GM21360 (cell line): ENCODE measurements around the gene GOLGA3.

Experiments
- ATAC-seq: cut with Tn5 transposase; IDR thresholded peaks from one replicate; pipeline ENCODE4 v1.9.1; 2021; ENCODE audit warnings: mild to moderate bottlenecking, moderate library complexity; ENCODE audit not compliant: unreplicated experiment

Gene GOLGA3

DNA sequence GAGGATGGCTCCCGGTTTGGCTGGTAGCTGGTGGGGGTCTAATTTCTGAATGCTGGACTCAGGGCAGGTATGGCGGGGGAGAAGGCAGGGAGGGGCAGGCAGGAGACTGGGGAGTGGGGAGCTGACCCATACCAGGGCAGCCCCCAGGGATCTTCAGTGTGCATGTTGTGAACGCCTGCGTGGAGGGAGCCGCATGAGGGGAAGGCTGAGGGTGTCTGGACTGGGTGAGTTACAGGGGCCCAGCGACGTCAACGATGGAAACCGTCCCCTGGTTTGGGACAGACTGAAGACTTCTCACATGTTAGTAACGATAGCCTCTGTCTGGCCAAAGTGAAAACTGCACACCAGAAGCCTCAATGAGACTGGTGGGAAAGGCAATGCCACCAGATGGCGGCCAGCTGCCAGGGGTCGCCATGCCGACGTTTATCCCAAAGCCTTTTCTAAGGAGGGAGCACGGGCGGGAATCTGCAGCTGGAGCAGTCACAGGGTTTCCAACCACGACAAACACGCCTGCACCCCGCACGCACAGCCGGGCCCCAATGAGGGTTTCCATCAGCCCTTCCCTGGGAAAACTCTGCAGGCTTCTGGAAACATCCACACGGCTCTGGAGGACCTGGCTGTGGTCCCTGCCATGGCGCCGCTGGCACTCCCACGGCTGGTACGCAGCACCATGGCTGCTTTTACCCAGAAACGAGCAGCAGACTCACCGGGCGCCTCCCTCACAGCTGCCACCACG, 104.0 kb downstream of the GOLGA3 start:
- no peak for ATAC-seq

DNA sequence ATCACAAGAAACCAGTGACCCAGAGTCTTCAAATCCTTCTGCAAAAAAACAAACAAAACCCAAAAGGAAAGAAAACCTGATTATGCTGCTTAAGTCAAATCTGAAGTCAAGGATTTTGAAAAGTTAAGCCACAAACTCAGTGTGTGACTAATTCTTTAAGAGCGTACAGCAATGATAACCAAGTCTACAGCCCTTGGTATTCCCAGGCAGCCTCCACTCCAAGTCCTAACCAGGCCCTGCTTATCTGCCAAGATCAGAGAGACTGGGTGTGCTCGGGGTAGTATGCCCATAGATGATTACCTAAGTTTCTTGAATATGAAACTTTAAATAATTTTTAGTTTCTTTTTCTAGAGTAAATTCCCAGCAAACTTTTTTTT, 104.9 kb downstream of the GOLGA3 start:
- ATAC-seq: no peak

DNA sequence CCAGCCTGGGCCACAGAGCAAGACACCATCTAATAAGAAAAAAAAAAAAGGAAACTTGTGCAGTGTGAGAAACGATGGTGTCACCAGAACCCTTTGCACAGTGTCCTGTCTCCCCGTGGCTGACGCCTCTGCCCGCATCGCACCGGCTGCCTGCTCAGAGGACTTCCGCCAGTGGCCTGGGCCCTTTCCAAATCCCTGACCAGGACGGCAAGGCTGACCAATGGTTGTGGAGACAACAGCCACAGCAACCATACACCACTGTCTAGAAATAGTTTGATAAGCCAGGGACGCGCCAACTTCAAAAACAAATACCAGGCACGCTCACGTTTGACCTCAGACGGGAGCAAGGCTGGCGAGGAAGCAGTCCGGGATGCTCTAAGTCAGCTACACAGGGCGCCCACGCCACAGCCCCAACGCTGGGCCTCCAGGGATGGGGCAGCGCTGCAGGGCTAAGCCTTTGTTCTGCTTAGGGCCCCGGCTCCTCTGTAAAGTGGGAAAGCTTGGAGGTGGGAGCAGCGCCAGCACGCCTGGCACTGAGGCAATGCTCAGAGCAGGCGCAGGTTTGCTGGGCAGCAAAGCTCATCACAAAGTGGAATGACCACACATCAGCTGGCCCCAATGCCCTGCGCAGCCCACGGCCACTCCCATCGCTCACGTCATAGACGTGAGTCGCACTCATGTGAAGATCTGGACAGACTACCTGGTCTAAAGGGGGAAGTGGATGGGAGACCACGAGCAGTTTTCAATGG, 105.5 kb downstream of the GOLGA3 start:
- no peak for ATAC-seq

GRCh38 chr12:132720606-132721345, 107.9 kb downstream of the GOLGA3 start:
- no peak for ATAC-seq

DNA sequence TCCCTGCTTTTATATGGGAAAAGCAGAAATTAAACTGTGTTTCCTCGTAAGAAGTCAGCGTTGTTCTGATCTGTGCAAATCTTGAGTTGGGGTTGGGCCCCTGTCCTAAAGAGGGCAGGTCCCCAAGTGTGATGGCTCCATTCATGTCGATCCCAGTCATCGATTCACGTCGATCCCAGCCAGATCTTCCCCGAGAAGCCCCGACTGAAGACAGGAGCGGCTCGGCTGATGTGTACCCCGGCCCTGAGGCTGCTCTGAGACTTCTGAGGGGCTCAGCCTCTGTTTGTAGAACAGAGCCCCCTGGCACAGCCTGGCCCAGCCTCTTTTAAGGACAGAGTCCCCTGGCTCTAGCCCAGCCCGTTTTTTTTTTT, 108.7 kb downstream of the GOLGA3 start:
- no peak for ATAC-seq

DNA sequence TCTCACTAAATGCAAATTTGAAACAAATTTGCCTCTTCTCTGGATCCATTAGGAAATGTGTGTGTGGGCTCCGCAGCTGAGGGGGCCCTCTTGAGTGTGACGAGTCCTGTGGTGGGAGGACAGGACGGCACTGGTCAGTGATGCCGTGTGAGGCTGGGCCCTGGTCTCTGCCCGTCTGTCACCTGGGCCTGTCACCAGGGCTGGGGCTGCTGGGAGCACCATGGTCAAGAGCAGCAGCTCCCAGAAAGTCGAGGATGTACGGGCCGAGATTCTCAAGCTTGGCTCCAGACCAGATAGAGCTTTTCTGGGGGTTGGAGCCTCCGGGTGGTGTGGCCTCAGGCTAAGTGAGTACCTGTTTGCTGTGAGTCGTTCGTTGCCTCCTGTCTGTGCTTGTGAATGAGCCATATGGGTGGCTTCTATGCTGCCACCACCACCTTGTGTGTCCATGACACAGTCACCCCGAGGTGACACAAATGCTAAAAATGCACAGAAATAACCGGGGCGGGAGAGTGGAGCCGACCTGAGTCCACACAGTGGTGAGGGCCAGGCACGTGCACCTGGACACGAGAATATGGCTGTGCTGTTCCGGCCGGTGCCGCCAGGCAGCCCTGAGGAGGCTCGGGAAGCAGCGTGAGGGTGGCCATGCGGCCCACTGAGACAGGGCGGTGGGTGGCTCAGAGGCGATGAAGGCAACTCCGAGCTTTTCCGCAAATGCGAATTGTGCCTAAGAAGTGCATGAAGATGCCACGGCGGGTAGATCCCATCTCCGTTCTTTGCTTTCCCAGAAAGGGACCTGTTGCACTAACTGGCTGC, 109.3 kb downstream of the GOLGA3 start:
- no peak for ATAC-seq
